Activated CD4-positive, alpha-beta T cell treated with anti-CD3 and anti-CD28 coated beads, Interleukin-2, amount 50 U/mL, for 24 hours (primary cell): ENCODE data around the gene PKD1L1.
"Not testable (repeated sequence)": the region's sequence is repeated elsewhere in the genome, so short reads cannot be mapped to it uniquely, and the experiment has no call there.

Source experiments
- DNase-seq, 2 donors: peaks; one replicate each; pipeline ENCODE4 v3.0.0-alpha.2; 2020; ENCODE audit warnings: low read depth in 1 of 2, low spot score in 1 of 2

PKD1L1 gene

GRCh38 chr7:47795631-47796030, 152.6 kb downstream of the PKD1L1 start:
- DNase-seq: no peak

GRCh38 chr7:47795126-47795525, 153.1 kb downstream of the PKD1L1 start:
- DNase-seq: not testable (repeated sequence)

- no peak for DNase-seq
Observed at GRCh38 chr7:47794016-47794415, 154.2 kb downstream of the PKD1L1 start.

GRCh38 chr7:47793186-47793585, 155.1 kb downstream of the PKD1L1 start:
- DNase-seq: not testable (repeated sequence)

GRCh38 chr7:47792521-47793121, 155.6 kb downstream of the PKD1L1 start:
- DNase-seq: no peak

GRCh38 chr7:47791682-47792081, 156.6 kb downstream of the PKD1L1 start:
- DNase-seq: no peak

- no peak for DNase-seq
Observed at GRCh38 chr7:47788083-47788482, 160.2 kb downstream of the PKD1L1 start.

- no peak for DNase-seq
Observed at GRCh38 chr7:47787249-47788069, 160.8 kb downstream of the PKD1L1 start.

GRCh38 chr7:47786557-47787248, 161.6 kb downstream of the PKD1L1 start:
- DNase-seq: no peak

- DNase-seq: no peak
Observed at GRCh38 chr7:47785923-47786556, 162.2 kb downstream of the PKD1L1 start.

GRCh38 chr7:47783456-47784223, 164.6 kb downstream of the PKD1L1 start:
- no peak for DNase-seq

- no peak for DNase-seq
Observed at GRCh38 chr7:47782792-47783191, 165.5 kb downstream of the PKD1L1 start.

GRCh38 chr7:47782022-47782421, 166.2 kb downstream of the PKD1L1 start:
- DNase-seq: no peak

GRCh38 chr7:47780555-47780954, 167.7 kb downstream of the PKD1L1 start:
- no peak for DNase-seq

- no peak for DNase-seq
Observed at GRCh38 chr7:47779341-47779771, 168.9 kb downstream of the PKD1L1 start.

- no peak for DNase-seq
Observed at GRCh38 chr7:47778153-47778661, 170.1 kb downstream of the PKD1L1 start.

GRCh38 chr7:47777531-47778152, 170.6 kb downstream of the PKD1L1 start:
- DNase-seq: no peak

- no peak for DNase-seq
Observed at GRCh38 chr7:47776335-47776734, 171.9 kb downstream of the PKD1L1 start.

GRCh38 chr7:47775238-47775637, 173.0 kb downstream of the PKD1L1 start:
- DNase-seq: no peak

- no peak for DNase-seq
Observed at GRCh38 chr7:47772492-47772891, 175.8 kb downstream of the PKD1L1 start.
